ENCODE data around the gene C5orf46.
A peak's percentile ranks its signal among the peaks of the same experiment; 100 is the strongest.

Gene C5orf46

DNA sequence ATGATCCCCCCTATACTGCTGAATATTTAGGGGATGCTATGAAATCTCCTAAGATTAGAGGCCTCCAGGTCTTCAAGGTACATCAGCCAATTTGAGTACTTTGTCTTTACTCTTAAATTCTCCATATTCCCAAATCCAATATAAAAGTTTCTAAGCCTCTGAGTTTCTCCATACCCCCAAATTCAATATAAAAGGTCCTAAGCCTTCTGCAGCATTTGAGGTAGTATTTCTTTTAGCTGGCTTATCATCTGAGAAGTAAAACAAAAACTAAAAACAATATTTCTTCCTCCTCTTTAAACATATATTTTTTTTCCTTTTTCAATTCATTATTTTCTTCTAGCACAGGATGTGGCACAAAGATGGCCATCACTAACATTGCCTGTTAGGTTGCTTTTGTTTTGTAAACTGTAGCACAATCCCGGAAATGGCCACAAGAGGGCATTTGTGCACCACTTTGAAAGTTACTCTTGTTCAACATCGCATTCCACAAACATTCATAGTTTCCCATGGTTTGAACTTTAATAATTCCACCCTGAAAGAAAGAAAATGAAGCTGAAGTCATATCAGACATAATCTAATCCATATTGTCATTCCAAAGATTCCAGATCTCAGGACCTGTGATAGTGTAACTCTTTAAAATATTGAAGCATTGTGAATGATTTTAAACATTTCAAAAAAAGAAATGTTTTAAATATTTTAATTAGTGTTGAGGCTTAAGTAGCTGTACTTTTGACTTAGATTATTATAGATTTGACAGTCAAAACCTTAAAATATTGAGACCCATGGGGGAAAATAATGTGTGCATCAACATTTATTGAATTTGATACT is 48.8 kb downstream of the C5orf46 start:
- DNase-seq: peak; percentile 71

DNA sequence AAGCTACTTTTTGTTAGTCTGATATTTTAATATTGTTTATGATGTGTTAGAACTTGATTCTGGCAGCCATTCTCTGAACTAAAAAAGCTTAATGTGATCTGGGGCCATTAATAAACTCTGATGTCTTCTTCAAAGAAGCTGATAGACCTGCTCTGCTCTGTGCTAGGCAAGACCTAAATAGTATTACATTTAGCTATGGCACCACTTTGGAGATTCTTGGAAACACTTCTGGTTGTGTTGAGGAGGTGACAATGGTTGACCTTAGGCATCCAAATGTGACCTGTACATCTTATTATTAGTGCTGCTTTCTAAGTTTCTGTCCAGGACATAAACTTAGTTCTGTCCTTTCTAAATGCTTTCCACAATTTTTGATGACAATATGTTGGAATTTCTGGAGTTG is 49.5 kb downstream of the C5orf46 start:
- no peak for DNase-seq

DNA sequence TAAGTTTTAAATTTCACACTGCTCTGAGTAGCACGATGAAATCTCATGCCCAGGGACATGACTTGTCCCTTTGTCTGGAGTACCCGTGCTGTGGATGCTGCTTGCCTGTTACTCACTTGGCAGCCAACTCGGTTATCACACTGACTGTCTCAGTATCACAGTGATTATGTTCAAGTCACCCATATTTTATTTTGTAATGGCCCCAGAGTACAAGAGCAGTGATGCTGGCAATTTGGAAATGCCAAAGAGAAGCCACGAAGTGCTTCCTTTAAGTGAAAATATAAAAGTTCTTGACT is 50.6 kb downstream of the C5orf46 start:
- no peak for DNase-seq

DNA sequence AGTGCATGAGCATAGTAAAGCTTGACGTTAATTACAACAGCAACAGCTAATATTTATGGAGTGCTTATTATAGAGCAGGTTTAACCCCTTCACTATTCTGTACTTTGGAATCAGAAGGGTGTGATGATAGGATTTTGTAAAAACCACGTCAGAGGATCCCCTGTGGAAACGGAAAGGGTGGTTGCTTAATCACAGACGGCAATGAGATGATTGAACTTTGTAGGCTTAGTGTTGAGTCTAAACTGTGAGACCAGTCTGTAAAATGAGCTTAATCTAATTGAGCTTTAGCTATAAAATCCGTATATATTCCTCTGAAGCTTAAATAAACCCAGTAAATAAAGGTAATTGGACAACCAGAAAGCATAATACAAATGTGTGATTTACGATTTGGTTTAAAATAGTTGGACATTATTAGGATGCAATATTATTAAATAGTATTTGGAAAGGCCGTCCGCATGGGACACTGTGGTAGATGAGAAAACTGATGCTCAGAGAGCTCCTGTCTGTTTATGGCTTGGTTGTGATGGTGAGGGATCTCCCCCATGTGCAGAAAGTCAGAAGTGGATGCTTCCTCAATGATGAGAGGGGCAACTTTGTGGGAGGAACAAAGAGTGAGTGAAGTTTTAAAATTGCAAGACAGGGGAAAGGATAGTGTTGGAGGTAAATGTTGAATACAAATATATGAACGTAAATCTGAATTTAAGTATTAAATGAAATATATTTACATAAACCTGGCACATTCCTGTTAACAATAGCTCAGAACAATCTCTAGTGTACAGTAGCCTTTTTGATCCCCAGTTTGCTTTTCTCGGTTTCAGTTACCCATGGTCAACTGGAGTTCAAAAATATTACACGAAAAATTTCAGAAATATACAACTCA is 51.2 kb downstream of the C5orf46 start:
- DNase-seq: no peak

DNA sequence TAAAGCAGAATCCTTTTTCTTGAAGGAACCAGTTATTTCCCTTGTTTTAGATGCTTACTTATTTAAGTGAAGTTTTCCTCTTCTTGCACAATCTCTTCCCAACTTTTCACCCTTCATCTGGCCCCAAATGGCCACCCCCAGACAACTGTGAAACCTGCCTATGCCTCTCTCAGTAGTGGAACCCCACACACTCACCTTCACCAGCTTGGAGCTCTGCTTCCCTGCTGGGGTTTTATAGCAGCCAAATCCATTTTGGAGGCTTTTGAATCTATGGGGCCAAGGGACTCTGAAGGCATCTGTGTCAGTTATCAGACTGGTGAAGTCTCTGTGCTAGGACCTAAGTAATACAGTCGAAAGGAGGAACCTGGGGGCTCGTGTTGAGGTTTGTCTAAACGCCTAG is 52.0 kb downstream of the C5orf46 start:
- DNase-seq: no peak

DNA sequence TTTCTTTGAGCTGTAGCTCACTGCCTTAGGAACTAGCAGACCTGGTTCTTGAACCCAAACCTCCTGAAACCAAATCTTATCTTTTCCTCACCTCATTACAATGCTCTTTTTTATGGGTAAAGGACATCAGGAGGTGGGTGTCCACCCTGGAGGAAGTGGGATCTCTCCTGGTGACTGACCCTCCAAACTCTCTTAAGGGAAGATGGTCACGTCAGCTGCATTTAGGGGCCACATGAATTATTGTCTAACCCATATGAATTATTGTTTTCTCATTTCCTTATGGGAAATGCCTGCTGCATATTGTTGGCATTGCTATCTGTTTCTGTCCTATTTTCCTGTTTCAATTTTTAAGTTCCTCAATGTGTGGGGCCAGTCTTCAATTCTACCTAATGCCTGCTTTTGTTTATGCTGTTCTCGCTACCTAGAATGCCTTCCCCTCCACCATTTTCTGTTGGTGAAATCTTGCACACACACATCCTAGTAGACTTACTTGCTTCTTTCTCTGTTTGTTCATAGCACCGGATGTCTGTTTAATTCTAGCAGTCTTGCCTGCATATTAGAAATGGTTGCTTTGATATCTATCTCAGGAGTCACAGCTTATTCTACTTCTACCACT is 52.9 kb downstream of the C5orf46 start:
- no peak for DNase-seq

DNA sequence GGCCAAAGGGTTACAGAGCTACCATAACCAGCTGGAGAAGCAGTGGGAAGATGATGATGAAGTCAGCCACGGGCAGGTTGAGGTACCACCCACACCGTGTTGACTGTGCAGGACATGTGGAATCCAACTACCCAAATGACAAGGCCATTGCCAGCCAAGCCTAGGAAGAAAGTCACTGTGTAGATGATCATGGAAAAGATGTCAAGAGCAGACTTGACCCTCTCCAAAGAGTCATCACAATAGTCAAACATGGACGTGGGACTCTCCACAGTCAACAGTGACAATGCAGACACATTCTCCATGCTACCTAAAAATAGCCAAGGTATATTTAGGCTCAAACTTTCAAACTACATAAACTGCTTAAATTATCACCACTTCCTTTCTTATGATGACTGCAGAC is 54.0 kb downstream of the C5orf46 start:
- DNase-seq: no peak

DNA sequence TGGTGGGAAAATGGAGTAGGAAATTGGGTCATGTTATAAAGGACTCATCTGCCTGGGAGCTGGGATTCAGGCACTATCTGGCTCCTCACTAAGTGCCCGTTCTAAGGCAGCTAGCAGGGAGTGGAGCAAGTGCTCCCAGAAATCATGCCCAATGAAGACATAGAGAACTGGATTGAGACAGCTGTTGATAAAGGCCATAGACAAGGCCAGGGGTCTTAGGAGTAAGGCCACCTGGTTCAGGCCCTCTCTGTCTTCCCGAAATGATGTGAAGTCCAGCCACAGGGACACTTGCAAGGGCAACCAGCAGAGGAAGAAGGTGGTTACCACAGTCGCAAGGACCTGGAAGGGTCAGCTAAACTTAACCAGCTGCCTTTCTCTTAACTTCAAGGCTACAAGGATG is 54.8 kb downstream of the C5orf46 start:
- DNase-seq: no peak

DNA sequence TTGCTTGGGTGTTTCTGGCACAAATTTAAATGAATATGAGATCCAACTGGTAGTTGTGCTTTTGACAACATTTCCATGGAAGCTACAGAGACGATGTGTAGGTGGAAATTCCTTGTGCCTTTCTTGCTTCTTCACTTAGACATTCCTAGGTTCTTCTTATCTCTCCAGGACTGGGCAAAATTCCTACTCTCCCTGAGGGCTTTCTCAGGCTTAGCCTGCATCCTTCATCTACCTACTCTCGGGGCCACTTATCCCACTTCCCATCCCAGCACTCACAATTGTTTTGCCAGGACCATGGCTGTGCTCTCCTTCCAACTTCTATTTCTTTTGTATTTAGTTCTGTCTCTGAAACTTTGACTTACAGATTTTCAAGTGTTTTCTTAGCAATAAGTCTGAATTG is 57.1 kb downstream of the C5orf46 start:
- no peak for DNase-seq

DNA sequence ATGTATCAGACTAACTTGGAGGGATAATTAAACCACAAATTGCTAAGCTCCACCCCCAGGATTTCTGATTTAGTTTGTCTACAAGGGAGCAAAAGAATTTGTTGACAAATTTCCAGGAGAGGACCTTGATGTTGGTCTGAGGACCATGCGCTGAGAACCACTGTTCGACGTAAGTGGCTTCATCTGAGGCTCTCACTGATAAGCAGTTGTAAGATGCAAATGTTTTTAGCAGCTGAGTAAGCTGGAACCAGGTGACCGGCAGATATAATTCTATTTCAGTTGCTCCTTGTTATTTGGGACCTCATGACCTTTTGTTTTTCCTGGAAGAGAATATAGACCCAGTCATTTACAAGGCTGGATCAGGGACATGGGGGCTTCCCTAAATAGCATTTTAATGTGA is 60.7 kb downstream of the C5orf46 start:
- no peak for DNase-seq

DNA sequence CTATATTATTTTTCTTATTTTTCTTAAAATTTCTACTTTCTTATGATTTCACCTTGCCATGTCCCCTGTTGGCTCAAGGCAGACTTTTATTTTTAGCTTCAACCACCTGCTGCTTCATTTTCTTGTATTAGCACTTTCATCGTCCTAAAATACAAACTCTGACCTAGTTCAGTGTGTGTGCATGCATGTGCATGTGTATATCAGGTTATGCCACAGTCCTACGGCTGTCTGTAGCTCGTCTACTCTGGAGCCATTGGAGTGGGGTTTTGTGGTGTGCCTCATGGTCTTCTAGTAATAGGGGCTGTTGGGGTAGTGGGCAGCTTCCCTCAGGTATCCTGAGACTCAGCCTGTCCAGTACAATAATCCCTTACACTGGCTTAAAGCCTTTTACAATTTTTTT is 61.5 kb downstream of the C5orf46 start:
- DNase-seq: no peak

DNA sequence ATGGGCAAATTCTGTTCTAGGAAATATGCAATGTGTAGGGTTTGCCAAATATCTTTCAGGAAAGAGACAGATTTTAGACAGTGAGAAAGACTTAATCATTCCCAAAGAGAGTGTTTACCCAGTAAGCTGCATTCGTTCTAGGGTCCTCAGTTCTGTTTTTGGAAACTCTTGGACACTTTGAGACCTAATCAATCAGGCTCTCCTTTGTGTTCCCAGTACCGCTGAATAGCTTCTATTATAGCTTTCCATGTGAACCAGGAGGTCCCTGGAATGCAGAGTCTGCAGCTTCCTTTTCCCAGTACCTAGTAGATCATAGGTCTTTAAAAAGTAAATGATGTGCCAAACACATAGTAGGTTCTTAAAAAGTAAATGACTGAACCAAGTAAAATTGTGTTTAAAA is 63.5 kb downstream of the C5orf46 start:
- no peak for DNase-seq
